Gastrocnemius medialis (tissue), 4 donors: ENCODE data around the gene FAM181A.

Source experiments
- POLR2A ChIP-seq, 2 donors: fragments of 450-650 bp; IDR thresholded peaks; one replicate each; pipeline ENCODE4 v1.6.1; 2017; ENCODE audit warnings: antibody characterized with exemption in 2 of 2, mild to moderate bottlenecking in 2 of 2, moderate library complexity in 2 of 2
- TF ChIP-seq, protein P1 (sequence below), 5 experiments: fragments of 450-650 bp in 3 of 5; fragments of 200-600 bp in 2 of 5; sonication (generic) in 2 of 5; IDR thresholded peaks in 4 of 5; conservative IDR thresholded peaks in 1 of 5; 1 replicate in 4 of 5; 2 replicates in 1 of 5; pipeline ENCODE4 v1.5.1; 2016 to 2019; ENCODE audit warnings: antibody characterized with exemption in 5 of 5, mild to moderate bottlenecking in 3 of 5, moderate library complexity in 3 of 5

- TF ChIP-seq, protein P1, sequence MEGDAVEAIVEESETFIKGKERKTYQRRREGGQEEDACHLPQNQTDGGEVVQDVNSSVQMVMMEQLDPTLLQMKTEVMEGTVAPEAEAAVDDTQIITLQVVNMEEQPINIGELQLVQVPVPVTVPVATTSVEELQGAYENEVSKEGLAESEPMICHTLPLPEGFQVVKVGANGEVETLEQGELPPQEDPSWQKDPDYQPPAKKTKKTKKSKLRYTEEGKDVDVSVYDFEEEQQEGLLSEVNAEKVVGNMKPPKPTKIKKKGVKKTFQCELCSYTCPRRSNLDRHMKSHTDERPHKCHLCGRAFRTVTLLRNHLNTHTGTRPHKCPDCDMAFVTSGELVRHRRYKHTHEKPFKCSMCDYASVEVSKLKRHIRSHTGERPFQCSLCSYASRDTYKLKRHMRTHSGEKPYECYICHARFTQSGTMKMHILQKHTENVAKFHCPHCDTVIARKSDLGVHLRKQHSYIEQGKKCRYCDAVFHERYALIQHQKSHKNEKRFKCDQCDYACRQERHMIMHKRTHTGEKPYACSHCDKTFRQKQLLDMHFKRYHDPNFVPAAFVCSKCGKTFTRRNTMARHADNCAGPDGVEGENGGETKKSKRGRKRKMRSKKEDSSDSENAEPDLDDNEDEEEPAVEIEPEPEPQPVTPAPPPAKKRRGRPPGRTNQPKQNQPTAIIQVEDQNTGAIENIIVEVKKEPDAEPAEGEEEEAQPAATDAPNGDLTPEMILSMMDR (IDR thresholded peaks at IDR 0.05 in 4 of 5, conservative IDR thresholded peaks at IDR 0.05 in 1 of 5), result no peak
- no peak for TF ChIP-seq POLR2A (IDR thresholded peaks at IDR 0.05)
Measured at GRCh38 chr14:93897476-93897845, 29.7 kb upstream of the FAM181A start.
